ENCODE data around the gene CD160.
"Not testable (repeated sequence)": the region's sequence is repeated elsewhere in the genome, so short reads cannot be mapped to it uniquely, and the experiment has no call there.

CD160 gene

DNA sequence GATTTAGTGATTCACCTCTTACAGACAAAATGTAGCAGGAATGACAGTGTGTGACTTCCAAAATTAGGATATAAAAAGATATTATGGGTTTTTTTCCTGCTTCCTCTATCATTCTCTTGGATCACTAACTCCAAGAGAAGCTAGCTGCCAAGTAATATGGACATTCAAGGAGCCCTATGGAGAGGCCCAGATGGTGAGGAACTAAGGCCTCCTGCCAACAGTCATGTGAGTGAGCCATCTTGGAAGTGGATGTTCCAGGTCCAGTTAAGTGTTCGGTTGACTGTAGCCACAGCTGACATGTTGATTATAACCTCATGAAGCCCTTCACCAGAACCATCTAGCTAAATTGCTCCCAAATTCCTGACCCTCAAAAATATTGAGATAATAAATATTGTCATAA lies 38.8 kb downstream of the CD160 start:
- Histone ChIP-seq H3K27me3 (replicated peaks; ENCODE audit: control insufficient read depth, insufficient read depth, low read length) (no peaks in the 10 kb centered on the region), H3K4me3 (replicated peaks; ENCODE audit: low read depth, low read length) (no peak overlapping the region), H3K36me3 (ENCODE audit: control insufficient read depth, insufficient read depth, low read length) (peaks cover 5% of the 10 kb centered on the region)
- TF ChIP-seq CTCF (IDR thresholded peaks at IDR 0.05; ENCODE audit: insufficient read depth, low read length, poor library complexity, severe bottlenecking), result no peak
- no peak for DNase-seq (ENCODE audit: extremely low read depth, insufficient read length)

GRCh38 chr1:145758575-145758974 lies 39.3 kb downstream of the CD160 start:
- no peak for DNase-seq (ENCODE audit: extremely low read depth, insufficient read length)
- Histone ChIP-seq H3K36me3 (ENCODE audit: control insufficient read depth, insufficient read depth, low read length) (peaks cover 5% of the 10 kb centered on the region), H3K27me3 (replicated peaks; ENCODE audit: control insufficient read depth, insufficient read depth, low read length) (no peaks in the 10 kb centered on the region), H3K4me3 (replicated peaks; ENCODE audit: low read depth, low read length) (no peak overlapping the region)
- no peak for TF ChIP-seq CTCF (IDR thresholded peaks at IDR 0.05; ENCODE audit: insufficient read depth, low read length, poor library complexity, severe bottlenecking)

- Histone ChIP-seq H3K36me3 (ENCODE audit: control insufficient read depth, insufficient read depth, low read length) (peaks cover 5% of the 10 kb centered on the region), H3K27me3 (replicated peaks; ENCODE audit: control insufficient read depth, insufficient read depth, low read length) (no peaks in the 10 kb centered on the region), H3K4me3 (replicated peaks; ENCODE audit: low read depth, low read length) (no peak overlapping the region)
- no peak for DNase-seq (ENCODE audit: extremely low read depth, insufficient read length)
- no peak for TF ChIP-seq CTCF (IDR thresholded peaks at IDR 0.05; ENCODE audit: insufficient read depth, low read length, poor library complexity, severe bottlenecking)
Observed at GRCh38 chr1:145759721-145760120, 40.4 kb downstream of the CD160 start.

- not testable (repeated sequence) for H3K36me3 ChIP-seq (ENCODE audit: control insufficient read depth, insufficient read depth, low read length); H3K27me3 ChIP-seq (replicated peaks; ENCODE audit: control insufficient read depth, insufficient read depth, low read length); DNase-seq (ENCODE audit: extremely low read depth, insufficient read length); H3K4me3 ChIP-seq (replicated peaks; ENCODE audit: low read depth, low read length)
Observed at GRCh38 chr1:145760395-145760949, 41.2 kb downstream of the CD160 start.

GRCh38 chr1:145761498-145761897 lies 42.2 kb downstream of the CD160 start:
- not testable (repeated sequence) for H3K36me3 ChIP-seq (ENCODE audit: control insufficient read depth, insufficient read depth, low read length); DNase-seq (ENCODE audit: extremely low read depth, insufficient read length); H3K27me3 ChIP-seq (replicated peaks; ENCODE audit: control insufficient read depth, insufficient read depth, low read length); H3K4me3 ChIP-seq (replicated peaks; ENCODE audit: low read depth, low read length)

- not testable (repeated sequence) for H3K36me3 ChIP-seq (ENCODE audit: control insufficient read depth, insufficient read depth, low read length); DNase-seq (ENCODE audit: extremely low read depth, insufficient read length); H3K27me3 ChIP-seq (replicated peaks; ENCODE audit: control insufficient read depth, insufficient read depth, low read length); H3K4me3 ChIP-seq (replicated peaks; ENCODE audit: low read depth, low read length)
Observed at GRCh38 chr1:145762001-145762400, 42.7 kb downstream of the CD160 start.

GRCh38 chr1:145764231-145764940 lies 45.1 kb downstream of the CD160 start:
- H3K36me3 ChIP-seq (ENCODE audit: control insufficient read depth, insufficient read depth, low read length); DNase-seq (ENCODE audit: extremely low read depth, insufficient read length); H3K27me3 ChIP-seq (replicated peaks; ENCODE audit: control insufficient read depth, insufficient read depth, low read length): not testable (repeated sequence)

GRCh38 chr1:145765127-145765526 lies 45.8 kb downstream of the CD160 start:
- not testable (repeated sequence) for H3K36me3 ChIP-seq (ENCODE audit: control insufficient read depth, insufficient read depth, low read length); H3K4me3 ChIP-seq (replicated peaks; ENCODE audit: low read depth, low read length); DNase-seq (ENCODE audit: extremely low read depth, insufficient read length); H3K27me3 ChIP-seq (replicated peaks; ENCODE audit: control insufficient read depth, insufficient read depth, low read length)

More at GRCh38 chr1:145764231-145764940, 45.1 kb downstream of the CD160 start:
- not testable (repeated sequence) for H3K4me3 ChIP-seq (replicated peaks; ENCODE audit: low read depth, low read length)

- not testable (repeated sequence) for H3K27me3 ChIP-seq (replicated peaks; ENCODE audit: control insufficient read depth, insufficient read depth, low read length); DNase-seq (ENCODE audit: extremely low read depth, insufficient read length); H3K36me3 ChIP-seq (ENCODE audit: control insufficient read depth, insufficient read depth, low read length); H3K4me3 ChIP-seq (replicated peaks; ENCODE audit: low read depth, low read length)
Observed at GRCh38 chr1:145765585-145766360, 46.5 kb downstream of the CD160 start.

DNA sequence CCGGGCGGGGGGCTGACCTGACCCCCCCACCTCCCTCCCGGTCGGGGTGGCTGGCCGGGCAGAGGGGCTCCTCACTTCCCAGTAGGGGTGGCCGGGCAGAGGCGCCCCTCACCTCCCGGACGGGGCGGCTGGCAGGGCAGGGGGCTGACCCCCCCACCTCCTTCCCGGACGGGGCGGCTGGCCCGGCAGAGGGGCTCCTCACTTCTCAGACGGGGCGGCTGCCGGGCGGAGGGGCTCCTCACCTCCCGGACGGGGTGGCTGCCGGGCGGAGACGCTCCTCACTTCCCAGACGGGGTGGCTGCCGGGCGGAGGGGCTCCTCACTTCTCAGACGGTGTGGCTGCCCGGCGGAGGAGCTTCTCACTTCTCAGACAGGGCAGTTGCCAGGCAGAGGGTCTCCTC lies 47.6 kb downstream of the CD160 start:
- H3K27me3 ChIP-seq (replicated peaks; ENCODE audit: control insufficient read depth, insufficient read depth, low read length); H3K36me3 ChIP-seq (ENCODE audit: control insufficient read depth, insufficient read depth, low read length); H3K4me3 ChIP-seq (replicated peaks; ENCODE audit: low read depth, low read length); DNase-seq (ENCODE audit: extremely low read depth, insufficient read length): not testable (repeated sequence)

- not testable (repeated sequence) for H3K27me3 ChIP-seq (replicated peaks; ENCODE audit: control insufficient read depth, insufficient read depth, low read length); H3K4me3 ChIP-seq (replicated peaks; ENCODE audit: low read depth, low read length); H3K36me3 ChIP-seq (ENCODE audit: control insufficient read depth, insufficient read depth, low read length); DNase-seq (ENCODE audit: extremely low read depth, insufficient read length)
Observed at GRCh38 chr1:145768004-145768403, 48.7 kb downstream of the CD160 start.

Data from GM06990 (cell line).